HepG2 (cell line): ENCODE measurements around the gene USP1.

ENCODE experiments used
- EZH2 ChIP-seq: conservative IDR thresholded peaks from 2 replicates; pipeline ENCODE4 v1.6.1; 2012; ENCODE audit warnings: mild to moderate bottlenecking, low read depth, low read length, moderate library complexity
- KLF12 ChIP-seq: sonication (generic); formaldehyde crosslinking; IDR thresholded peaks from 2 replicates; pipeline ENCODE4 v1.4.0; 2020; ENCODE audit warnings: missing genetic modification reagents, borderline replicate concordance
- SETDB1 ChIP-seq: sonication (generic); formaldehyde crosslinking; IDR thresholded peaks from 2 replicates; pipeline ENCODE4 v1.5.1; 2020; ENCODE audit warnings: missing genetic modification reagents, mild to moderate bottlenecking, borderline replicate concordance
- TAF1 ChIP-seq: sonication (generic); formaldehyde crosslinking; IDR thresholded peaks from 2 replicates; pipeline ENCODE4 v1.4.0; 2020; ENCODE audit warnings: missing genetic modification reagents
- ZSCAN20 ChIP-seq: sonication (generic); formaldehyde crosslinking; IDR thresholded peaks from 2 replicates; pipeline ENCODE4 v1.4.0; 2020; ENCODE audit warnings: missing genetic modification reagents, mild to moderate bottlenecking, borderline replicate concordance
- TF ChIP-seq, protein P1 (sequence below): sonication (generic); formaldehyde crosslinking; conservative IDR thresholded peaks from 2 replicates; pipeline ENCODE4 v1.4.0; 2020; ENCODE audit warnings: missing genetic modification reagents
- TF ChIP-seq, protein P2 (sequence below): sonication (generic); formaldehyde crosslinking; IDR thresholded peaks from 2 replicates; pipeline ENCODE4 v1.5.0; 2020; ENCODE audit warnings: mild to moderate bottlenecking, missing genetic modification reagents, moderate library complexity

DNA sequence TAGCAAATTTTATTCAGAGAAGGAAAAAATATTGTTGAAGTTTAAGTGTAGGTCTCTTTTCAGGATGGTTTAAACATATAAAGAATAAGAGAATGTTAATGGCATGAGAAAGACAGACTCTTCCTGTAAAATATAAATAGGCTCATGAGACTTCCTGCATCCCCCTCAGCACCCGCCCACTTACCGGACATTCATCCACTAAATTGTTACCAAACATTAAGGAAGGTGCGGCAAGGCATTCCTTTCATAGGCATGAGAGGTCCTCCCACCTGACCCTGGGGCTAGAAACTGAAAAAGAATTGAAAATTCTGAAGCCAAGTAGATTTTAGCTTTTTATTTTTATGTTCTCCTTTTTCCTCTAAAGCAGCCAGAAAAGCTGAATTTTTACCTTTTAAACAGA lies 10.6 kb upstream of the USP1 start:
- no peak for TF ChIP-seq SETDB1
- TF ChIP-seq TAF1 (CRISPR knock-in tag) = no peak
- TF ChIP-seq KLF12 (CRISPR knock-in tag) = no peak
- no peak for TF ChIP-seq EZH2
- TF ChIP-seq, protein P1, sequence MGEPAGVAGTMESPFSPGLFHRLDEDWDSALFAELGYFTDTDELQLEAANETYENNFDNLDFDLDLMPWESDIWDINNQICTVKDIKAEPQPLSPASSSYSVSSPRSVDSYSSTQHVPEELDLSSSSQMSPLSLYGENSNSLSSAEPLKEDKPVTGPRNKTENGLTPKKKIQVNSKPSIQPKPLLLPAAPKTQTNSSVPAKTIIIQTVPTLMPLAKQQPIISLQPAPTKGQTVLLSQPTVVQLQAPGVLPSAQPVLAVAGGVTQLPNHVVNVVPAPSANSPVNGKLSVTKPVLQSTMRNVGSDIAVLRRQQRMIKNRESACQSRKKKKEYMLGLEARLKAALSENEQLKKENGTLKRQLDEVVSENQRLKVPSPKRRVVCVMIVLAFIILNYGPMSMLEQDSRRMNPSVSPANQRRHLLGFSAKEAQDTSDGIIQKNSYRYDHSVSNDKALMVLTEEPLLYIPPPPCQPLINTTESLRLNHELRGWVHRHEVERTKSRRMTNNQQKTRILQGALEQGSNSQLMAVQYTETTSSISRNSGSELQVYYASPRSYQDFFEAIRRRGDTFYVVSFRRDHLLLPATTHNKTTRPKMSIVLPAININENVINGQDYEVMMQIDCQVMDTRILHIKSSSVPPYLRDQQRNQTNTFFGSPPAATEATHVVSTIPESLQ (CRISPR knock-in tag) = no peak
- TF ChIP-seq, protein P2, sequence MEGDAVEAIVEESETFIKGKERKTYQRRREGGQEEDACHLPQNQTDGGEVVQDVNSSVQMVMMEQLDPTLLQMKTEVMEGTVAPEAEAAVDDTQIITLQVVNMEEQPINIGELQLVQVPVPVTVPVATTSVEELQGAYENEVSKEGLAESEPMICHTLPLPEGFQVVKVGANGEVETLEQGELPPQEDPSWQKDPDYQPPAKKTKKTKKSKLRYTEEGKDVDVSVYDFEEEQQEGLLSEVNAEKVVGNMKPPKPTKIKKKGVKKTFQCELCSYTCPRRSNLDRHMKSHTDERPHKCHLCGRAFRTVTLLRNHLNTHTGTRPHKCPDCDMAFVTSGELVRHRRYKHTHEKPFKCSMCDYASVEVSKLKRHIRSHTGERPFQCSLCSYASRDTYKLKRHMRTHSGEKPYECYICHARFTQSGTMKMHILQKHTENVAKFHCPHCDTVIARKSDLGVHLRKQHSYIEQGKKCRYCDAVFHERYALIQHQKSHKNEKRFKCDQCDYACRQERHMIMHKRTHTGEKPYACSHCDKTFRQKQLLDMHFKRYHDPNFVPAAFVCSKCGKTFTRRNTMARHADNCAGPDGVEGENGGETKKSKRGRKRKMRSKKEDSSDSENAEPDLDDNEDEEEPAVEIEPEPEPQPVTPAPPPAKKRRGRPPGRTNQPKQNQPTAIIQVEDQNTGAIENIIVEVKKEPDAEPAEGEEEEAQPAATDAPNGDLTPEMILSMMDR (CRISPR knock-in tag) = no peak
- TF ChIP-seq ZSCAN20 (CRISPR knock-in tag) = no peak
